NCI-H1105 (cell line): ENCODE data around the gene CUEDC2.
A peak's percentile ranks its signal among the peaks of the same experiment; 100 is the strongest.

Experiments
- DNase-seq: peaks from one replicate; lab custom pipeline; 2025; lab: John Stamatoyannopoulos, UW

CUEDC2 gene

DNA sequence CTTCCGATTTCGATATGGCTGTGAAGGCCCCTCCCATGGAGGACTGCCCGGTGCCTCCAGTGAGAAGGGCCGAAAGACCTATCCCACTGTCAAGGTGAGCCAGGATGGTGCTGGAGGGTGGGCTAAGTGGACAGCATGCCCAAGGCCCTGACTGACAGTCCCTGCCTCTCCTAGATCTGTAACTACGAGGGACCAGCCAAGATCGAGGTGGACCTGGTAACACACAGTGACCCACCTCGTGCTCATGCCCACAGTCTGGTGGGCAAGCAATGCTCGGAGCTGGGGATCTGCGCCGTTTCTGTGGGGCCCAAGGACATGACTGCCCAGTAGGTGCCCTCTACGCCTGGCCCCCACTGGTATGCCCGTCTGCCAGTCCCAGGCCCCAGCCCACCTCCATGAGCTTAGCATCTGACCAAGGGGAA lies 35.6 kb downstream of the CUEDC2 start:
- no peak for DNase-seq

DNA sequence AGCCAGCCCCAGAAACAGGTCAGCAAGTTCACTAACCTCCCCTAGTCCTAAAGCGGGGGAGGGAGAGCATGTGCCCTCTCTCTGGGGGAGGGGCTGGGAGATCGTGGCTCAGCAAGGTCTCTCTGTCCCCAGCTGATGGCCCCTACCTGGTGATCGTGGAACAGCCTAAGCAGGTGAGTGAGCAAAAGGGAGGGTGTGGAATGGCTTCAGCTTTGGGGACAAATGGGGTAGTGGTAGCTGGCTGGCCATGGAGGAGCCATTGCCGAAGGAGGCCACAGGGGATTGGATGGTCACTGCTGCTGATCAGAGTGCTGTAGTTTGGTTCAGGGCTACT lies 36.1 kb downstream of the CUEDC2 start:
- DNase-seq = no peak

DNA sequence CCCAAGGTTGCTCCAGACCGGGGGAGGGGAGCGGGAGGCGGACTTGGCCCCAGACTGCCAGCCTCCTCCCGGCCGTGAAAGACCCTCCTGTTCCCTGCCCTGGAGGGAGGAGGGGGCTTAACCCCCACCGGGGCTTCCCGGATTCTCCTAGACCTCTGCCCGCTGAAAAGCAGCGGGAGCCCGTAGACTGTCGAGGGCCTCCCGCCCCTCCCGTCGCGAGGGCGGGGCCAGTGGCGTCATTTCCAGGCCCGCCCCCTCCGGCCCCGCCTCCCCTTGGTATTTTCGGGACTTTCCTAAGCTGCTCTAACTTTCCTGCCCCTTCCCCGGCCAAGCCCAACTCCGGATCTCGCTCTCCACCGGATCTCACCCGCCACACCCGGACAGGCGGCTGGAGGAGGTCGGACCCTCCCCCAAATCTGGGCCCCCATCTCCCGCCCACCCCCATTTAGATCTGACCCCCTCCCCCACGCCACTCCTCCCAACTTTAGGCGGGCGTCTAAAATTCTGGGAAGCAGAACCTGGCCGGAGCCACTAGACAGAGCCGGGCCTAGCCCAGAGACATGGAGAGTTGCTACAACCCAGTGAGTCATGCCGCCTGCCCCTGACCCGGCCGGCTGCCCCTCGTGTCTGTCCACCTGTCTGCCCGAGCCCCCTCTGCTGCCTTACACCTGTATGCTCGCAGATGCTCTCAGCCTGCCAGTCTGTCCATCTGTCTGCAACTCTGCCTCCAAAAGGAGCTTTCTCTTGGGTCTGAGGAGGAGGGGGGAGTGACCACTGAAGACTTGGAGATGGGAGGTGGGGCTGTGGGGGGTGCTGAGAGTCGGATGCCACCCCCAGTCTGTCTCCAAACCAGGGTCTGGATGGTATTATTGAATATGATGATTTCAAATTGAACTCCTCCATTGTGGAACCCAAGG lies 36.7 kb downstream of the CUEDC2 start, which contains the start of gene NFKB2:
Gene NFKB2, plus strand, starts transcription at position 306 of the 917 bp plus-strand sequence. Its CDS starts 255 bp downstream, at position 561.
- peak; percentile 42 for DNase-seq

DNA sequence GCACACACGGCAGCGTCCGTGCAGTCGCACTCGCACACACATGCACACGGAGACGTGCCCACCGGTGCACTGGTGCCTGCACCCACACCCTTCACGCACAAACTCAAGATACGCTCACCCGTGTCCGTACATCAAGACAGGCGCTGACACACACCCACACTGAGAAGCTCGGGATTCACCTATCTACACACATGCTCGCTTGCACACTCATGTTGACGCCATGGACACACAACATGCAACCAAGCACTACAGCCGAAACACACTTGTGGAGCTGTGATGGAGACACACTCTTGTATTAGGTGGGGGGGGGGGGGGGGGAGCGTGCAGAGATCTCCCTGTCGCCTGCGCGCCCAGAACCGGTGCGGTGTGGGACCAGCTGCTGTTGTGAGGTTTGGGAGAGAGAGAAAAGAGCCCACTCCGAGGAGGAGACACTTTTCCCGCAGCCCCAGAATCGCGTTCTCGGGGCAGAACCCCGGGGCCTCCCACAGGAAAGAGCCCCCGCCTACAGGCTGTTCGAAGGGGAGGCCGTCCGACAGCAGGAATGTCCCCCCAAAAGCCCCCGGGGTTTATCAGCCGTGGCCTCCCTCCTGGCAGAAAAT lies 37.5 kb downstream of the CUEDC2 start:
- no peak for DNase-seq

DNA sequence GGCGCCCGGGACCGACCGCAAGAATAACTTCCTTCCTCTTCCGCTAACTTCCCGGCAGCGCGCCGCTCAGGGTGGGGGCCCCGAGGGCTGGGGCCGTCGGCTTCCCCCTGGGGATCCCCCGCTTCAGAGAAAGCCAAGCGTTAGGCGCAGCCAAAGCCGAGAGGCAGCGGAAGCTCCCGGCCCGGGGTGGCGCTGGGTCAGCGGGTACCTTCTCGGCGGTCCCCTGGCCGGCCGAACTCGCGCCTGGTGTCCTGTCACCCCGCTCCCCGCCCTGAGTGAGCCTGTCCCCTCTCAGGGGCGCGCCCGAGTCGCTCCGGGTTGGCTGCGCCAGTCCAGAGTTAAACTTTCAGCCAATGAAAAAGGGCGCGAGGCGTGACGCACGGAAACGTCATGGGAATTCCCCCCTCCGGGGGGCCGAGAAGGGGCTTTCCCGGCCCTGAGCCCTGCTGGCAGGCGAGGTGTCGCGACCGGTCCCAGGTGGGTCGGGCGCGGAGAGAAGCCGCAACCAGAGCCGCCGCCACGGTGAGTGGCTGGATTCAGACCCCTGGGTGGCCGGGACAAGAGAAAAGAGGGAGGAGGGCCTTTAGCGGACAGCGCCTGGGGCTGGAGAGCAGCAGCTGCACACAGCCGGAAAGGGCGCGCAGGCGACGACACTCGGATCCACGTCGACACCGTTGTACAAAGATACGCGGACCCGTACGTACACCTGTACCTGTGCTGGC lies 38.1 kb downstream of the CUEDC2 start:
- DNase-seq = no peak

DNA sequence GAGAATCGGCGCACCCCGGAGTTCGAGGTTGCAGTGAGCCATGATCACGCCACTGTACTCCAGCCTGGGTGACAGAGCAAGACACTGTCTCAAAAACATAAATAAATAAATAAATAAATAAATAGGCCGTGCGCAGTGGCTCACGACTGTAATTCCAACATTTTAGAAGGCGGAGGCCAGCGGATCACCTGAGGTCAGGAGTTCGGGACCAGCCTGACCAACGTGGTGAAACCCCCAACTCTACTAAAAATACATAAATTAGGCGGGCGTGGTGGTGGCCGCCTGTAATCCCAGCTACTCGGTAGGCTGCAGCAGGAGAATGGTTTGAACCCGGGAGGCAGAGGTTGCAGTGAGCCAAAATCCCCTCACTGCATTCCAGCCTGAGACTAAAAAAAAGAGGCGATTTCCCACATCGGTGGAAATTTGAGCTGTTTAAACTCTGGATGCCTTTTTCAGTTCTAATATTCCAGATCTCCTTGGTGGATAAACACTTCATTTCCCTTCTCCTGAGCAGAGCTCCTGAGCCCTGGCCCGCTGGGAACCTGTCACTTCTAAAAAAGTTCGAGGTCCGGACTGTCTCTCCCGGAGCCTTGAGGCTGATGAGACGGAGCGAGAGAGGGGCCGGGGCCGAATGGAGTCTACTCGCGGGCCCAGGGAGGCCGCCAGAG lies 38.8 kb downstream of the CUEDC2 start:
- DNase-seq = peak; percentile 44

DNA sequence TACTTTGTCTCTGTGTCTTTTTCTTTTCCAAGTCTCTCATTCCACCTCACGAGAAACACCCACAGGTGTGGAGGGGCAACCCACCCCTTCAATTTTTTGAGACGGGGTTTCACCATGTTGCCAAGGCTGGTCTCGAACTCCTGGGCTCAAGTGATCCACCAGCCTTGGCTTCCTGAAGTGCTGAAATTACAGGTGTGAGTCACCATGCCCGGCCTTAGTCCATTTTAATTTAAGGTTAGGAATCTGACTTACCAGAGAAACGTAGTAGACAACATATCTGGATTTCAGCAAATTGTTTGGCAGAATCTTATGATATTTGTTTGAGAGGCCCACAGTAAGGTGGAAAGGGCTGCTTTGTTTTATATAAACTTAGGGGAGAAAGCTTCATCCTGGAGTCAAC lies 40.1 kb downstream of the CUEDC2 start:
- DNase-seq = no peak

DNA sequence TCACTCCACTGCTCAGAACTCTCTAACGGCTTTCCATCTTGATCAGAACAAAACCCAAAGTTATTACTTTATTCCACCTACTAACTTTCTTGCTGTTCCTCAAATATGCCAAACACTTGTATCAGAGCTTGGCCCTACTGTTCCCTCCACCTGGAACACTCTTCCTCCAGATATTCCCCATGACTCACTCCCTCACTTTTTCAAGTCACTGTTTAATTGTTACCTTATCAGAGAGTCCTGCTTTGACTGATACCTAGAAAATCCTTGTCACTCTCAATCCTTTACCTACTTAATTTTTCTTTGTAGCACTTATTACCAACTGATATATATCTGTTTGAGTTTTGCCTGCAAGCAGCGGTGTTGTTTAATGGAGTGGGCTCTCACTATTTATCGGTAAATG lies 42.5 kb downstream of the CUEDC2 start:
- no peak for DNase-seq

DNA sequence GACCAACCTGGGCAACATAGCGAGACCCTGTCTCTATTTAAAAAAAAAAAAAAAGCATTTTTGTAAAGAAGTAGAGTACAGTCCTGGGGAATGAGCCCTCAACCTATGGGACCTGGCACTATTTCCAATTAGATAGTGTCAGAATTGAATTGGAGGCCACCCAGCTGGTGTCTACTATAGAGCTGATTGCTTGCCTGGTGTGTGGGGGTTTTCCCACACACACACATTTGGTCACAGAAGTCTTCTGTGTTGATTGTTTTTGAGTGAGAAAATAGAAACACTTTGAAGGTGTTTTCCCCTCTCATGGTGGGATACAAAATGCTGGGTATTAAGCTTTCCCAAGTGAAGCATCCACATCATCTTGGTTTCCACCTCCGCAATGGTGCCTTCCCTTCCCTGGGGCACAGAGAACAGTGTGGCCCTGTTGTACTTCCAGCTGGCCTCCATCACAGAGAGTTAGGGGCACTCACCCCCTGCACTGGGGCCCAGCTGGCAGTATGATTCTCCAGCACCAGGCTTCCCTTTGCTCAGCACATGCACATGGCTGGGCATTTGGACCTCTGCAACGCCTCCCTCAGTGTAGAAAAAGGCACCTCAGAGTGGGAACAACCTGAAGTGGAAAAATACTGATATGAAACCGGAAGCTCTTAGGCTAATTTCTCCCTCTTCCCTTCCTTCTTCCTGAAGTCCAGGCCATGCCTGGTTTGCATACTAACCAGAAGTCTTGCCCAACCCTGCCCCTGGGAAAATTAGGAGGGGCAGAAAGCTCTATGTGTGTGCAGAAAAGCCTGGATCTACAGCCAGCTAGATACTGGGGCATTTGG lies 47.6 kb downstream of the CUEDC2 start:
- no peak for DNase-seq

DNA sequence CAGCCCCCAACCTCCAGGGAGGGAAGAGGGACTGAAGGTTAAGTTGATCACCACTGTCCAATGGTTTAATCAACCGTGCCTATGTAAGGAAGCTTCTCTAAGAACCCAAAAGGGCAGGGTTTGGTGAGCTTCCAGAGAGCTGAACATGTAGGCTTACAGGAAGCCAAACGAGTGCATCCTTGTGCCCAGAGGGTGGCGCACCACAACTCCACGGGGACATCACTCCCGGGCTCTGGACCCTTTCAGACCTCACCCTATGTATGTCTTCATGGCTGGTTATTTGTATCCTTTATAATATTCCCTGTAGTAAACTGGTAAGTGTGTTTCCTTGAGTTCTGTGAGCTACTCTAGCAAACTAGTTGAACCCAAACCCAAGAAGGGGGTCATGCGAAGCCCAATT lies 48.3 kb downstream of the CUEDC2 start:
- DNase-seq = no peak

DNA sequence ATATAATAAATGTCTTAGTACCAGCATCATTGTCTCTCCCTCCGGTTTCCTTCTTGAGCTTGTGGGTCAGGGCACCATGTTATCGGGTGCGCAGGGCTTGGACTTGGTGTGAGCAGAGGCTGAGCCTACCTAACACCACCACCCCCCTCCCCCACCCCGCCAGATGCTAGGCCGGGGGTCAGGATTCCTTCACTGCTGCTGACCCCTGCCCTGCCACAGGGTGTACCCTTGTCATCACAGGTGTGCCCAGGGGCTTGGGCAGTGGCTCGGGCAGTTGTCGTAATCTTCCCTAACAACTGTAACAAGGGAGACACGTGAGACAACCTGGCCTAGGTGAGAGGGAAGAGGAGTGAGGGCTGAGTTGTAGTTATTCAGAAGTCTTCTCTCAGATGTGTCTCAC lies 49.5 kb downstream of the CUEDC2 start:
- no peak for DNase-seq

DNA sequence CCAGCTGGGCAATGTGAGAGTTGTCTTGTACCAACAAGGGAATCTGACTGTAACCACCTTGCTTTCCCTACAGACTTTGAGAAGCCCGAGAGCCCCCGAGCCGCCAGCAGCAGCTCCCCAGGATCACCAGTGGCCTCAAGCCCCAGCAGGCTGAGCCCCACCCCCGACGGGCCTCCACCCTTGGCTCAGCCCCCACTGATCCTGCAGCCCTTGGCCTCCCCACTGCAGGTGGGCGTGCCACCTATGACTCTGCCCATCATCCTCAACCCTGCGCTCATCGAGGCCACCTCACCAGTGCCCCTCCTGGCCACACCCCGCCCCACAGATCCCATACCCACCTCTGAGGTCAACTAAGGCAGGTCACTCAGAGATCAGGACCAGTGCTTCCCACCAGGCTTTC lies 50.4 kb downstream of the CUEDC2 start:
- no peak for DNase-seq

DNA sequence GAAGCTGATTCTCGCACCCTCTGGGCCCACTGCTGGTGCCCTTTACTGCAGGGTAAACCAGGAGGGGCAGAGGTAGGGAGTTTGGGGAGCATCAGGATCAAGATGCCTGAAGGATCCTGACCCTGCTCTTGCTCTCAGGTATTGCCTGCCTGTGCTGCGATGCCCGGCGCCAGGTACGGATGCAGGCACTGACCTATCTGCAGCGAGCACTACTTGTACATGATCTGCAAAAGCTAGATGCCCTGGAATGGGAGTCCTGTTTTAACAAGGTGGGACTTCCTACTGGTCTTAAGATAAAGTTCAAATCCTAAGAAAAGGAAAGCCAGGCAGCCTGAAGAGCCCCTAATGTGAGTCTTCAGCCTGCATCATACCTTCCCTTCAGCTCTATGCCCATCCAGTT lies 53.0 kb downstream of the CUEDC2 start:
- no peak for DNase-seq

DNA sequence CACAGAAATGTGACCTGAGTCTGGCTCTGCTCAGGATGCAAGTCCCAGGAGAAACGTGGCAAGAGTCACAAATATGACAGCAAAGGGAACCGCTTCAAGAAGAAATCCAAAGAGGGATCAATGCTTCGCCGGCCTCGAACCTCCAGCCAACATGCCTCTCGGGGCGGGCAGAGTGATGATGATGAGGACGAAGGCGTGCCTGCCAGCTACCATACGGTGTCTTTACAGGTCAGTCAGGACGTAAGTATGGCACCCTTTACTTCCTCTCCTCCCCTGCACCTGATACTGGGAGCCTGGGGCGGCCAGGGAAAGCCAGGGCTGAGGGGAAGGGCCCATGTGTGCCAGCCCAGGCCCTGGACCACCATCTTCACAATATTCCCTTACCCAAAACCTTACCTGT lies 55.5 kb downstream of the CUEDC2 start:
- no peak for DNase-seq

DNA sequence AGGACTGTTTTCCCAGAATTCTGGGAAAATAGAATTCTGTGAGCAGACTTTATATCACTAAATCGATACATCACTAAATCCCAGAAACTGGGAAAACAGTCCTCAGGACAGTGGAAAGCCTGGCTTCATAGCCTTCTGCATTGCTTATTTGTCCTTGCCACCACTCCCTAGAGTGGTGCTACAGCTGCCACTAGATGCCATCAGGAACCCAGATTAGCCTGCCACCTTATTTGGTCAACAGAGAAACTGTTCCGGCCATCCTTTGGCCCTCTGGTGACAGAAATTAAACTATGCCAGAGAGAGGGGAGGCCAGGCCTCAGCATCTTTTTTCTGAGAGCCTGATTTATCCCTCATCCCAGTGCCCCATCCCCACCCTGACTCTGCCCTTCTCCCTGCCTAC lies 56.5 kb downstream of the CUEDC2 start:
- DNase-seq = no peak

DNA sequence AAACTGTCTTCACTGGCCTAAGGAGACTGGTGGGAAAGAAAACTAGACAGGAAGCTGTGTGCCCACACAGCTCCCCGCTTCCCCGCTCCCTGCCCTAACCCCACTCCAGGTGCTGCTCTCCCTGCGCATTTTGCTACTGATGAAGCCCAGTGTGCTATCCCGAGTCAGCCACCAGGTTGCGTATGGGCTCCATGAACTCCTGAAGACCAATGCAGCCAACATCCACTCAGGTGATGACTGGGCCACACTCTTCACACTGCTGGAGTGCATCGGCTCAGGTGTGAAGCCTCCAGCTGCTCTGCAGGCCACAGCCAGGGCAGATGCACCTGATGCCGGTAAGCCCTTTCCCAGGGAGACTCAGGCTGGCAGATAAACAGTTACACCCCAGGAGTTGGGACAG lies 57.1 kb downstream of the CUEDC2 start:
- no peak for DNase-seq
